HK-2 (cell line): ENCODE results near the gene ARHGAP45.

ENCODE experiments used
- DNase-seq: peaks from one replicate; pipeline ENCODE4 v3.0.0-alpha.2; 2018; ENCODE audit not compliant: unreplicated experiment

ARHGAP45 gene

DNA sequence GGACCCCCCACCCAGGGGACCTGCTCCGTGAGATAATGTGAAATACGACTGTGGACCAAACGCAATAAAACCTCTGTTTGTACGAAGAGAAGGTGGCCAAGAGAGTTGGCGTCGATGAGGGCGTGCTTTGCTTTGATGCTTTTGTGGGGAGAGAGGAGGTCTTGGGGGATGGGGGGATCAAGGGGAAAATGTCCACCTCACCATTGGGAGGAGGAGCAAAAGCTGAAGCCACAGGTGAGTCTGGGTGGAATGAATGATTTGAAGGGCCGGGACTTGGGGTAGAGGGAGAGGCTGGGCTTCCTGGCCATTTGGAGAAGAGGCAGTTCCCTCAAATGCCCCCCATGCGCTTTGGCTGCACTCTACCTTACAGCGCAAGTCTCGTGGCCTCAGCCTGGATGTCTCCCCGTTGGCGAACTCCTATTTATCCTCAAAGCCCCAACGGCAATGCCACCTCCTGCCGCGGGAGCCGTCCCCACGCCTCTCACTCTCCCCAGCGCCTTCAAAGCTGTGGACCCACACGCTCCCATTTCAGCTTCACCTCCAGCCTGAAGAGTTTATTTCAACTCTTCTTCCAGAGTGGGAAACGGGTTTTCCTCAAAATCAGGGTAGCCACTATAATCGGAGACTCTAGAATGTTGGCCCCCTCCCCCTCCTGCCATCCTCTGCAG lies 27.9 kb upstream of the ARHGAP45 start:
- peak; percentile 44 for DNase-seq

DNA sequence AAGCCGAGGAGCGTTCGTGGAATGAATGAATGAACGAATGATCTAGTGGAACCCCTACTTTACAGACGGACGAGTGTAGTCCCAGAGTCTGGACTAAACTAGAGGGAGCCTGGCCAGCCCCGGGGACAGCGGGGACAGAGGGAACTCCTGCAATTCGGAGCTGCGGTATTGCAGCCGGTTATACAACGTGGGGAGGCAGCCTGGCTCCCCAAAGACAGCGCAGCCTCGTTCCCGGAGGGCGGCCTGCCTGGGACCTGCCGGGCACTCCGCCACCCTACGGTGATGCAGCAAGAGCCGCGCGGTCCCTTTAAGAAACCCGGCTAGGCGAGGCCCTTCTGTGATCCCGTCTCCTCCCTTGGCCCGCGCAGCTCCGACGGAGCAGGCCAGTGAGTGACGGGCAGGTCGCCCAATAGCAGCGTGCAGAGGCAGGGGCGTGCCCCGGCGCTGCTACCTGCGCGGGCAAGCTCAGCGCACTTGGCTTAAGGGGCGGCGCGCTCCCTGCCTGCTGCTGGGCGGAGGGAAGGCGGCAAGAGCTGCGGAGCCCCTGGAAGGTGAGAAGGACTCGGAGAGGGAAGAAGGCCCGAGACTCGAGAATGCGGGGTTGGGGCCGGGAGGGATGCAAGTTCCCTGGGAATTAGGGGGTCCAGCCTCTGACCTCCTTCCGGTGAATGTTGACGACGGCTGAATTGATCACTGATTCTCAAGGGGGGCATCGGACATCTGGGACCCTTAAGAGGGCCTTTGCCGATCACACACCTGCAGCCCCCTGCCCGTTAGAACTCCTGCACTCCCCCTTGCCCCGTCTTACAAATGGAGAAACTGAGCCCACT lies 27.1 kb upstream of the ARHGAP45 start, which contains the start of gene ABCA7:
ABCA7 (plus strand) TSS at position 462 of the 830 bp plus-strand sequence. CDS start 1,255 bp downstream, outside the sequence.
- DNase-seq: peak; percentile 99

DNA sequence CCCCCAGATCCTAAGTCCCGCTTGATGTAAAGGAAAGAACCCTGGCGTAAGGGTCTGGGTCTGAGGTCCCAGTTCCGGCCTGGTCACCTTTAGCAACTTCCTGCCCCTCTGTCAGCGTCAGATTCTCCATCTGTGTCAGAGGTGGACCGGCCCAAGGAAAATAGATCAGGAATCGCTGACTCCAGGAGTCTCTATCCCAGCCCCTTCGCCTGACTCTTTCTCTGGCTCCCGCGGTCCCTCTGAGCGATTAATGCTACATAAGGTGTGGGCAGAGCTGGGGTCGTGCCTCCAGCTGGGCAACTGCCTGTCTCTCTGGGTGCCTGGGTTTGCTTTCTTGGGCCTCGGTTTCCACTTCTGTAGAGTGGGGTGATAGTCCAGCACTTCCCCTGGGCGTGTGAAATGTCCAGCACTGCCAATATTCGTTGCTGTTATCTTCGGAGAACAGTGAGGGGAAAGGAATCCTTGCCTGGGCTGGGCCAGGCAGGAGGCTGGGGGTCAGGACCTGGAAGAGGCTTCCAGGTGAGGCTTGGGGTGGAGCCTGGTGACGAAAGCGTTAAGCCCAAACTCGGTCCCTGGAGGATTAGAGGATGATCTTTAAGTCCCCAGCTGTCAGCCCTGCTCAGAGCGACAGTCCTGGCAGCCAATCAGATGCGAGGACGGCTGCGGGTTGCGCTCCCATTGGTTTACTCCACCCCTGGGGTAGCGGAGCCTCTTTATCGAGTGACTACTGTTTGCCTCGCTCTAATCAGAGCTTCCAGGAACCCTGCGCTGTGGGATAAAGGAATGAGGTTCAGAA lies 26.3 kb upstream of the ARHGAP45 start:
- DNase-seq: peak; percentile 92

DNA sequence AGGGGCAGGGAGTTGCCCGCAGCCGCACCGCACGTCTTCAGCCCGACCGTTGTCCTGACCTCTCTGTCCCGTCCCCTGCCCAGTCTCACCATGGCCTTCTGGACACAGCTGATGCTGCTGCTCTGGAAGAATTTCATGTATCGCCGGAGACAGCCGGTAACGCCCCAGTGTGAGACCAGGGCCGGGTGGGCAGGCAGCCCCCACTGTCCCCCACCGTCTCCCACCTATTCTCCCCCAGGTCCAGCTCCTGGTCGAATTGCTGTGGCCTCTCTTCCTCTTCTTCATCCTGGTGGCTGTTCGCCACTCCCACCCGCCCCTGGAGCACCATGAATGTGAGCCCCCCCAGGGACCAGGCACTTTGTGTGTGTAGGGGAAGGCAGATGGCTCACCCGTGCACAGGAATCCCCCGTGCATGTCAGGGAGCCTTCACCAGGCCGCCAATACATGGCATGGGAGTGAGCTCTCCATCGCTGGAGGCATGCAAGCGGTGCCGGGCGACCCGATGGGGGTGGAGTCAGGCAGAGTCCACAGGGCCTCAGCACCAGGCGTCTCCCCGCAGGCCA lies 25.6 kb upstream of the ARHGAP45 start:
- no peak for DNase-seq

DNA sequence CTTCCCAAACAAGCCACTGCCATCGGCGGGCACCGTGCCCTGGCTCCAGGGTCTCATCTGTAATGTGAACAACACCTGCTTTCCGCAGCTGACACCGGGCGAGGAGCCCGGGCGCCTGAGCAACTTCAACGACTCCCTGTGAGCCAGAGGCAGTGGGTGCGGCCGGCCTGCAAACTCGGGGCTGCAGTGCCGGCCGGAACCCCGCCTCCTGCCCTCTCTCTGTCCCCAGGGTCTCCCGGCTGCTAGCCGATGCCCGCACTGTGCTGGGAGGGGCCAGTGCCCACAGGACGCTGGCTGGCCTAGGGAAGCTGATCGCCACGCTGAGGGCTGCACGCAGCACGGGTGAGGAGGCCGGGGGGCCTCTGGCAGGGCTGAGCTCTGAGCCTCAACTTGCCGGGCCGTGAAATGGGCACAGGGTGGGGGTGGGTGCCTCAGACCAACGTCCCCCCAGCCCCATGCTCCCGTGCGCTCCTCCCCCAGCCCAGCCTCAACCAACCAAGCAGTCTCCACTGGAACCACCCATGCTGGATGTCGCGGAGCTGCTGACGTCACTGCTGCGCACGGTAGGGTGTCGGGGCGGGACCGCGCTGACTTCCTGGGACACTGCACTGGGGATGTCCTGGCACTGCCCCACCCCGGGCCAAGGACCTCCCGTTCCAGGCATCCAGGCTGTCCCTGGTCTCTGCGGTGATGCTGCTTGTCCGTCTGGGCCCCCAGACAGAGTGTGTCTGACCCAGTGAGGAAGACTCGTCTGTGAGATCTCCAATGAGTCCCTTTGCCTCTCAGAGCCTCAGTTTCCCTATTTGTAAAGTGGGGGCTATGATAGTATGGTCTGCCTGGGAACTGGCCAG lies 24.9 kb upstream of the ARHGAP45 start:
- no peak for DNase-seq

DNA sequence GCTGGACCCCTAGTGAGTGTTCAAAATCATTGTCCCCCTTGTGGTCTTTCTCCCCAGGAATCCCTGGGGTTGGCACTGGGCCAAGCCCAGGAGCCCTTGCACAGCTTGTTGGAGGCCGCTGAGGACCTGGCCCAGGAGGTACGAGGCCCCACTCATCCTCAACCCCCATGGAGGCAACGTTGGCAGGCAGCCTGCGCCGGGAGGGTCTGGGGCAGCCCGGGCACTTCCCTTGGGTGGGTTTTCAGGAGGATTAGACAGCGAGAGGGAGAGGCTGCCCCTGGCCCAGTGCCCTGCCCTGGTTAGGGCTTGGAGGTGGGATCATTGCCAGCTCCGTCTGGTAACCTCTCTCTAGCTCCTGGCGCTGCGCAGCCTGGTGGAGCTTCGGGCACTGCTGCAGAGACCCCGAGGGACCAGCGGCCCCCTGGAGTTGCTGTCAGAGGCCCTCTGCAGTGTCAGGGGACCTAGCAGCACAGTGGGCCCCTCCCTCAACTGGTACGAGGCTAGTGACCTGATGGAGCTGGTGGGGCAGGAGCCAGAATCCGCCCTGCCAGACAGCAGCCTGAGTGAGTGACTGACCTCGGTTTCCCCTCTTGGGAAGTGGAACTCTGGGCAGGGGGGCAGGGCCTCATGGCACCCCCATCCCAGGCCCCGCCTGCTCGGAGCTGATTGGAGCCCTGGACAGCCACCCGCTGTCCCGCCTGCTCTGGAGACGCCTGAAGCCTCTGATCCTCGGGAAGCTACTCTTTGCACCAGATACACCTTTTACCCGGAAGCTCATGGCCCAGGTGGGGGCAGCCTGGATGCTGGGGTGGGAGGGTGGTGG lies 24.1 kb upstream of the ARHGAP45 start:
- no peak for DNase-seq

- DNase-seq: no peak
Observed at GRCh38 chr19:1045247-1045603, 21.7 kb upstream of the ARHGAP45 start.

DNA sequence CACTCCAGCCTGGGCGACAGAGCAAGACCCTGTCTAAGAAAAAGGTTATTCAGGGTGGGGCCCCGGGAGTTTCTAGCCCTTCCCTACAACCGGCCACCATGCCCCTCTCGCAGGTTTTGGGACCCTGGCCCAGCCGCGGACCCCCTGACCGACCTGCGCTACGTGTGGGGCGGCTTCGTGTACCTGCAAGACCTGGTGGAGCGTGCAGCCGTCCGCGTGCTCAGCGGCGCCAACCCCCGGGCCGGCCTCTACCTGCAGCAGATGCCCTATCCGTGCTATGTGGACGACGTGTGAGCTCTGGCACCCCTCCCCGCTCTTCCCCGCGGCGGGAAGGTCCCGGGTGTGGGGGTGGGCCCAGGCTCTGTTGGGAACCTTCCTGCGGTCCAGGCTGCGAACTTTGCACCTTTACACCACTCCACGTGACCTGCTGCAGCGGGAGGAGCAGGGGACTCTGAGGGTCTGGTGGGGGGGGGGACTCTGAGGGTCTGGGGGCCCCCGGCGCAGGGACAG lies 20.8 kb upstream of the ARHGAP45 start:
- DNase-seq: no peak

- no peak for DNase-seq
Observed at GRCh38 chr19:1046836-1047695, 19.9 kb upstream of the ARHGAP45 start.

DNA sequence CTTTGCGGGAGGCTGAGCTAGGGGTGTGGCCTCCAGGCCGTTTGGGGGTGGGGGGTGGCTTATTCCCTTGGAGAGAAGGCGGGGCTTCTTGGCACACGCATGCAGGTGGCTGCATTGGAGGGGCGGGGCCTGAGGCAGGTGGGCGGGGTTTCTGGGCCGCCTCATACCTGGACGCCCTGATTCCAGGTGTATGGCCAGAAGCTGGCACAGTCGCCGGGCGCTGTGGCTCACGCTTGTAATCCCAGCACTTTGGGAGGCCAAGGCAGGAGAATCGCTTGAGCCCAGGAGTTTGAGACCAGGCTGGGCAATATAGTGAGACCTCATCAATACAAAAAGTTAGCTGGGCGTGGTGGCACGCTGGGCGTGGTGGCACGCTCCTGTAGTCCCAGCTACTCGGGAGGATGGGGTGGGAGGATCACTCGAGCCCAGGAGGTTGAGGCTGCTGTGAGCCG lies 19.2 kb upstream of the ARHGAP45 start:
- DNase-seq: no peak

DNA sequence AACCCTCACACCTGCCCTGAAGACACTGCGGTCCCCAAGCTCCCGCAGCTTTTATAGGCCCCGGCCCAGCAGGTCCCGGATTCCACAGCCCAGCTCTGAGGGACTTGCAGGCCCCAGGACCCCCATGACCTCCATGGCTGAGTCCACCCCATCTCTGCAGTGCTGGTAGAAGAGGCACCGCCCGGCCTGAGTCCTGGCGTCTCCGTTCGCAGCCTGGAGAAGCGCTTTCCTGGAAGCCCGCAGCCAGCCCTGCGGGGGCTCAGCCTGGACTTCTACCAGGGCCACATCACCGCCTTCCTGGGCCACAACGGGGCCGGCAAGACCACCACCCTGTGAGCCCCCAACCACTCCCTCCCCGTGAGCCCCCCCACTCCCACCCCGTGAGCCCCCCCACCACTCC lies 17.9 kb upstream of the ARHGAP45 start:
- DNase-seq: no peak

DNA sequence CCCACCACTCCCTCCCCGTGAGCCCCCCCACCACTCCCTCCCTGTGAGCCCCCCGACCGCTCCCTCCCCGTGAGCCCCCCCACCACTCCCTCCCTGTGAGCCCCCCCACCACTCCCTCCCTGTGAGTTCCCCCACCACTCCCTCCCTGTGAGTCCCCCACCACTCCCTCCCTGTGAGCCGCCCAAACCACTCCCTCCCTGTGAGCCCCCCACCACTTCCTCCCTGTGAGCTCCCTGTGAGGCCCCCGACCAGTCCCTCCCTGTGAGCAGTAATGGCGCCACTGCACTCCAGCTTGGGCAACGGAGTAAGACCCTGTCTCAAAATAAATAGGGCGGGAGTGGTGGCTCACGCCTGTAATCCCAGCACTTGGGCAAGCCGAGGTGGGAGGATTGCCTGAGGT lies 17.2 kb upstream of the ARHGAP45 start:
- no peak for DNase-seq

- DNase-seq: no peak
Observed at GRCh38 chr19:1050989-1051788, 15.8 kb upstream of the ARHGAP45 start.

- DNase-seq: no peak
Observed at GRCh38 chr19:1051791-1052190, 15.2 kb upstream of the ARHGAP45 start.

- DNase-seq: no peak
Observed at GRCh38 chr19:1052349-1052975, 14.5 kb upstream of the ARHGAP45 start.

DNA sequence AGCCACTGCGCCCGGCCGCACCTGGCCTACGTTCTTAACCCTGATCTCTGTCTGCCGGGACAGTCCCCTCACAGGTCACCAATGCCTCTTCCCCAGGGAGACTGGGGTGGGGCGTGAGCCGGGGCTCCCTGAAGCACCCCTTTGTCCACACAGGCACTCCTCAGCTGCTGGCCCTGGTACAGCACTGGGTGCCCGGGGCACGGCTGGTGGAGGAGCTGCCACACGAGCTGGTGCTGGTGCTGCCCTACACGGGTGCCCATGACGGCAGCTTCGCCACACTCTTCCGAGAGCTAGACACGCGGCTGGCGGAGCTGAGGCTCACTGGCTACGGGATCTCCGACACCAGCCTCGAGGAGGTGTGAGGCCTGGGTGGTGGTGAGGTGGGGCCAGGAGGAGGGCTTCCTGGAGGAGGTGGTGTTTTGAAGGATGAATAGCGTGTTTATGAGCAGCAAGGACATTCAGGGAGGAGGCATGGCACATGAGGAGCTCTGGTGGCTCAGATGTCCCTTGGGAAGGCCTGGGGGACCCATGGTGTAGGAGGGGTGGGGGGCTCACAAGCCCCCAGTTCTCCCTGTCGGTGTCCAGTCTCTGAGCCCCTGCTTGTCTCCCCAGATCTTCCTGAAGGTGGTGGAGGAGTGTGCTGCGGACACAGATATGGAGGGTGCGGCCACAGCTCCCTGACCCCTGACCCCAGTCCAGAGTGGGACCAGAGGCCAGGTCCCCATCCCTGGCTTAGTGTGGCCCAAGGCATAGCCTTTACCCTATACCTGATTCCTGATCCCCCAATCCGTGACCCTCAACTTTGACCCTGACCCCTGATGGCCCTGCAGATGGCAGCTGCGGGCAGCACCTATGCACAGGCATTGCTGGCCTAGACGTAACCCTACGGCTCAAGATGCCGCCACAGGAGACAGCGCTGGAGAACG lies 13.5 kb upstream of the ARHGAP45 start:
- DNase-seq: no peak
